KOPT-K1 (cell line): Measurements from ENCODE around the gene FNTB.

Source experiments
- H3K27ac ChIP-seq: fragments of 200-600 bp; sonication (generic); 2 replicates; pipeline ENCODE4 v1.5.1; 2016; ENCODE audit warnings: antibody characterized with exemption, mild to moderate bottlenecking, low read depth, low read length; ENCODE audit not compliant: poor library complexity, severe bottlenecking
- H3K36me3 ChIP-seq: fragments of 200-600 bp; sonication (generic); 2 replicates; pipeline ENCODE4 v1.5.1; 2017; ENCODE audit warnings: antibody characterized with exemption, mild to moderate bottlenecking, low read length, moderate library complexity; ENCODE audit not compliant: insufficient read depth
- H3K9me3 ChIP-seq: fragments of 200-600 bp; sonication (generic); 2 replicates; pipeline ENCODE4 v1.5.1; 2017; ENCODE audit warnings: antibody characterized with exemption, low read length, mild to moderate bottlenecking; ENCODE audit not compliant: insufficient read depth, poor library complexity, severe bottlenecking

The FNTB gene

GRCh38 chr14:65062096-65063075, 75.7 kb downstream of the FNTB start:
- peaks cover 77% of the 10 kb centered on the region for H3K36me3 ChIP-seq
- no peak overlapping the region for H3K27ac ChIP-seq
- H3K9me3 ChIP-seq, result no peaks in the 10 kb centered on the region

GRCh38 chr14:65065719-65066118, 79.0 kb downstream of the FNTB start:
- Histone ChIP-seq H3K9me3 (no peaks in the 10 kb centered on the region), H3K36me3 (peaks cover 89% of the 10 kb centered on the region), H3K27ac (no peak overlapping the region)

- H3K36me3 ChIP-seq, result peaks cover 87% of the 10 kb centered on the region
- no peaks in the 10 kb centered on the region for H3K9me3 ChIP-seq
- H3K27ac ChIP-seq, result no peak overlapping the region
Measured at GRCh38 chr14:65069874-65070413, 83.2 kb downstream of the FNTB start.

- Histone ChIP-seq H3K27ac (no peak overlapping the region), H3K36me3 (peaks cover 87% of the 10 kb centered on the region)
Measured at GRCh38 chr14:65070471-65070976, 83.8 kb downstream of the FNTB start.

GRCh38 chr14:65071544-65071943, 84.8 kb downstream of the FNTB start:
- H3K9me3 ChIP-seq, result no peaks in the 10 kb centered on the region
- H3K27ac ChIP-seq, result no peak overlapping the region
- H3K36me3 ChIP-seq, result peaks cover 87% of the 10 kb centered on the region

More at GRCh38 chr14:65070471-65070976, 83.8 kb downstream of the FNTB start:
- H3K9me3 ChIP-seq, result no peaks in the 10 kb centered on the region

GRCh38 chr14:65072256-65072655, 85.6 kb downstream of the FNTB start:
- Histone ChIP-seq H3K9me3 (no peaks in the 10 kb centered on the region), H3K36me3 (peaks cover 94% of the 10 kb centered on the region), H3K27ac (no peak overlapping the region)

- Histone ChIP-seq H3K9me3 (no peaks in the 10 kb centered on the region), H3K36me3 (peaks cover 96% of the 10 kb centered on the region), H3K27ac (no peak overlapping the region)
Measured at GRCh38 chr14:65072937-65073336, 86.2 kb downstream of the FNTB start.

GRCh38 chr14:65073605-65074201, 87.0 kb downstream of the FNTB start:
- H3K9me3 ChIP-seq, result no peaks in the 10 kb centered on the region
- no peak overlapping the region for H3K27ac ChIP-seq
- peaks cover 96% of the 10 kb centered on the region for H3K36me3 ChIP-seq

- H3K27ac ChIP-seq, result no peak overlapping the region
- H3K9me3 ChIP-seq, result no peaks in the 10 kb centered on the region
- H3K36me3 ChIP-seq, result peaks cover 96% of the 10 kb centered on the region
Measured at GRCh38 chr14:65074449-65075150, 87.9 kb downstream of the FNTB start.

GRCh38 chr14:65075628-65076325, 89.1 kb downstream of the FNTB start:
- Histone ChIP-seq H3K36me3 (peaks cover 96% of the 10 kb centered on the region), H3K27ac (no peak overlapping the region), H3K9me3 (no peaks in the 10 kb centered on the region)

GRCh38 chr14:65077318-65077717, 90.6 kb downstream of the FNTB start:
- Histone ChIP-seq H3K36me3 (peaks cover 98% of the 10 kb centered on the region), H3K27ac (no peak overlapping the region), H3K9me3 (no peaks in the 10 kb centered on the region)

GRCh38 chr14:65079201-65079600, 92.5 kb downstream of the FNTB start:
- no peak overlapping the region for H3K27ac ChIP-seq
- no peaks in the 10 kb centered on the region for H3K9me3 ChIP-seq
- peaks cover 98% of the 10 kb centered on the region for H3K36me3 ChIP-seq

- Histone ChIP-seq H3K27ac (no peak overlapping the region), H3K36me3 (peaks cover 98% of the 10 kb centered on the region), H3K9me3 (no peaks in the 10 kb centered on the region)
Measured at GRCh38 chr14:65079768-65080167, 93.1 kb downstream of the FNTB start.

- H3K9me3 ChIP-seq, result peaks cover 3% of the 10 kb centered on the region
- peaks cover 97% of the 10 kb centered on the region for H3K36me3 ChIP-seq
- H3K27ac ChIP-seq, result no peak overlapping the region
Measured at GRCh38 chr14:65080960-65081747, 94.5 kb downstream of the FNTB start.
